Fibroblast of mammary gland (primary cell): ENCODE data around the gene PPM1M.

Source experiments
- DNase-seq: peaks from one replicate; pipeline ENCODE4 v3.0.0-alpha.2; 2010; ENCODE audit warnings: low read depth
- H3K4me3 ChIP-seq: 2 replicates; pipeline ENCODE4 v1.5.1; 2011; ENCODE audit warnings: low read depth, mild to moderate bottlenecking, low read length, moderate library complexity; ENCODE audit not compliant: control insufficient read depth
- CTCF ChIP-seq: conservative IDR thresholded peaks from 2 replicates; pipeline ENCODE4 v1.5.1; 2011; ENCODE audit warnings: low read depth, low read length, inconsistent platforms; ENCODE audit not compliant: control insufficient read depth, insufficient read depth

The PPM1M gene

GRCh38 chr3:52205727-52206372 lies 39.7 kb upstream of the PPM1M start:
- TF ChIP-seq CTCF, result no peak
- H3K4me3 ChIP-seq, result no peak overlapping the region
- peak; percentile 21 for DNase-seq

GRCh38 chr3:52208556-52208955 lies 37.0 kb upstream of the PPM1M start:
- TF ChIP-seq CTCF, result no peak
- no peak for DNase-seq
- H3K4me3 ChIP-seq, result no peak overlapping the region

GRCh38 chr3:52210037-52210436 lies 35.5 kb upstream of the PPM1M start:
- no peak for DNase-seq
- TF ChIP-seq CTCF, result no peak
- H3K4me3 ChIP-seq, result no peak overlapping the region

GRCh38 chr3:52210550-52211046 lies 35.0 kb upstream of the PPM1M start:
- DNase-seq, result peak; percentile 50
- TF ChIP-seq CTCF, result no peak
- H3K4me3 ChIP-seq, result no peak overlapping the region

GRCh38 chr3:52211268-52211891 lies 34.2 kb upstream of the PPM1M start:
- no peak overlapping the region for H3K4me3 ChIP-seq
- TF ChIP-seq CTCF, result no peak
- no peak for DNase-seq

- no peak for DNase-seq
- TF ChIP-seq CTCF, result no peak
- H3K4me3 ChIP-seq, result no peak overlapping the region
These were observed 32.6 kb upstream of the PPM1M start for GRCh38 chr3:52213005-52213404.

GRCh38 chr3:52213901-52214300 lies 31.7 kb upstream of the PPM1M start:
- H3K4me3 ChIP-seq, result no peak overlapping the region
- no peak for TF ChIP-seq CTCF
- DNase-seq, result no peak
